ENCODE results near the gene CPNE6. TPM values are rescaled to one million over a fixed set of nuclear protein-coding genes. Genes with fewer than 3 reads are reported as not detected.
A peak's percentile ranks its signal among the peaks of the same experiment; 100 is the strongest.
"Not testable (repeated sequence)": the region's sequence is repeated elsewhere in the genome, so short reads cannot be mapped to it uniquely, and the experiment has no call there.

The CPNE6 gene
- total RNA-seq, 1 donor from 2014 or later: not detected

GRCh38 chr14:24050753-24051152, 20.6 kb upstream of the CPNE6 start:
- H3K36me3 Mint-ChIP-seq (ENCODE audit: low read depth); DNase-seq; H3K9me3 Mint-ChIP-seq; intact Hi-C loops (cut with micrococcal nuclease): not testable (repeated sequence)
- Mint-ChIP-seq H3K4me1 (peaks cover 20% of the 10 kb centered on the region), H3K4me3 (peak overlapping the region; percentile 76), H3K27me3 (peaks cover 19% of the 10 kb centered on the region), H3K27ac (peak overlapping the region; percentile 71)

GRCh38 chr14:24051176-24051788, 20.1 kb upstream of the CPNE6 start:
- Mint-ChIP-seq H3K36me3 (ENCODE audit: low read depth) (no peaks in the 10 kb centered on the region), H3K4me3 (peak overlapping the region; percentile 76), H3K4me1 (peaks cover 20% of the 10 kb centered on the region), H3K27ac (peak overlapping the region; percentile 76), H3K9me3 (no peaks in the 10 kb centered on the region), H3K27me3 (peaks cover 19% of the 10 kb centered on the region)
- no peak for DNase-seq
- intact Hi-C loops (cut with micrococcal nuclease): no loop called here

GRCh38 chr14:24051789-24052655, 19.3 kb upstream of the CPNE6 start, which contains the start of gene CARMIL3:
TSS of gene CARMIL3 (plus strand) at chr14:24052009. CDS start at chr14:24052154, 145 bp downstream.
- no peaks in the 10 kb centered on the region for H3K9me3 Mint-ChIP-seq
- H3K27me3 Mint-ChIP-seq: peaks cover 17% of the 10 kb centered on the region
- peaks cover 20% of the 10 kb centered on the region for H3K4me1 Mint-ChIP-seq
- H3K27ac Mint-ChIP-seq: peak within 1 kb of the TSS; percentile 76
- peak within 1 kb of the TSS; percentile 76 for H3K4me3 Mint-ChIP-seq
- no peaks in the 10 kb centered on the region for H3K36me3 Mint-ChIP-seq (ENCODE audit: low read depth)
- peak; percentile 92 for DNase-seq
- intact Hi-C loops (cut with micrococcal nuclease): loop anchor here (1.0 to 2.0 kb wide), 2 partner anchors 16 to 63 kb away; partner anchors contain the start of genes DCAF11 and NRL

- intact Hi-C loops (cut with micrococcal nuclease): loop anchor here (1.0 to 2.0 kb wide), 5 partner anchors 17 to 65 kb away; partner anchors contain the start of genes CPNE6, DCAF11, DHRS4L2 and NRL
- DNase-seq: peak; percentile 66
- Mint-ChIP-seq H3K27me3 (peaks cover 17% of the 10 kb centered on the region), H3K27ac (peak overlapping the region; percentile 74), H3K9me3 (no peaks in the 10 kb centered on the region), H3K4me3 (peak overlapping the region; percentile 76), H3K36me3 (ENCODE audit: low read depth) (no peaks in the 10 kb centered on the region), H3K4me1 (peaks cover 20% of the 10 kb centered on the region)
Observed at GRCh38 chr14:24052656-24053547, 18.5 kb upstream of the CPNE6 start.

- Mint-ChIP-seq H3K27me3 (peaks cover 14% of the 10 kb centered on the region), H3K36me3 (ENCODE audit: low read depth) (no peaks in the 10 kb centered on the region), H3K27ac (peak overlapping the region; percentile 29), H3K9me3 (no peaks in the 10 kb centered on the region), H3K4me3 (peak overlapping the region; percentile 76), H3K4me1 (peaks cover 23% of the 10 kb centered on the region)
- intact Hi-C loops (cut with micrococcal nuclease): loop anchor here (1.0 to 2.0 kb wide), 4 partner anchors 18 to 65 kb away; partner anchors contain the start of genes CPNE6, DCAF11, DHRS4L2 and NRL
- DNase-seq: no peak
Observed at GRCh38 chr14:24053548-24054323, 17.6 kb upstream of the CPNE6 start.

GRCh38 chr14:24054324-24054641, 17.1 kb upstream of the CPNE6 start:
- Mint-ChIP-seq H3K27ac (no peak overlapping the region), H3K36me3 (ENCODE audit: low read depth) (no peaks in the 10 kb centered on the region), H3K4me1 (peaks cover 25% of the 10 kb centered on the region), H3K4me3 (no peak overlapping the region), H3K27me3 (peaks cover 12% of the 10 kb centered on the region), H3K9me3 (no peaks in the 10 kb centered on the region)
- DNase-seq: no peak
- intact Hi-C loops (cut with micrococcal nuclease): no loop called here

- Mint-ChIP-seq H3K4me3 (no peak overlapping the region), H3K27ac (no peak overlapping the region), H3K27me3 (peaks cover 12% of the 10 kb centered on the region), H3K4me1 (peaks cover 25% of the 10 kb centered on the region), H3K9me3 (no peaks in the 10 kb centered on the region), H3K36me3 (ENCODE audit: low read depth) (no peaks in the 10 kb centered on the region)
- no peak for DNase-seq
- intact Hi-C loops (cut with micrococcal nuclease): loop anchor here (5.0 kb wide), 1 partner anchor 108 kb away; the partner anchor contains the start of gene IRF9
Observed at GRCh38 chr14:24054646-24055045, 16.7 kb upstream of the CPNE6 start.

- no peaks in the 10 kb centered on the region for H3K36me3 Mint-ChIP-seq (ENCODE audit: low read depth)
- H3K9me3 Mint-ChIP-seq: no peaks in the 10 kb centered on the region
- no peak overlapping the region for H3K27ac Mint-ChIP-seq
- H3K27me3 Mint-ChIP-seq: peaks cover 4% of the 10 kb centered on the region
- no peak overlapping the region for H3K4me3 Mint-ChIP-seq
- H3K4me1 Mint-ChIP-seq: peaks cover 23% of the 10 kb centered on the region
- intact Hi-C loops (cut with micrococcal nuclease): loop anchor here (5.0 kb wide), 1 partner anchor 106 kb away; the partner anchor contains the start of gene IRF9
- no peak for DNase-seq
Observed at GRCh38 chr14:24055971-24056799, 15.2 kb upstream of the CPNE6 start.

- no peak for DNase-seq
- intact Hi-C loops (cut with micrococcal nuclease): loop anchor here (5.0 kb wide), 1 partner anchor 106 kb away; the partner anchor contains the start of gene IRF9
- Mint-ChIP-seq H3K27ac (no peak overlapping the region), H3K4me1 (peaks cover 21% of the 10 kb centered on the region), H3K27me3 (peaks cover 3% of the 10 kb centered on the region), H3K4me3 (no peak overlapping the region), H3K36me3 (ENCODE audit: low read depth) (no peaks in the 10 kb centered on the region), H3K9me3 (no peaks in the 10 kb centered on the region)
Observed at GRCh38 chr14:24056800-24057184, 14.6 kb upstream of the CPNE6 start.

GRCh38 chr14:24057271-24057670, 14.1 kb upstream of the CPNE6 start:
- intact Hi-C loops (cut with micrococcal nuclease): loop anchor here (5.0 kb wide), 1 partner anchor 105 kb away; the partner anchor contains the start of gene IRF9
- no peaks in the 10 kb centered on the region for H3K36me3 Mint-ChIP-seq (ENCODE audit: low read depth)
- H3K4me1 Mint-ChIP-seq: peaks cover 21% of the 10 kb centered on the region
- no peak for DNase-seq
- H3K9me3 Mint-ChIP-seq: no peaks in the 10 kb centered on the region
- H3K4me3 Mint-ChIP-seq: no peak overlapping the region
- peaks cover 3% of the 10 kb centered on the region for H3K27me3 Mint-ChIP-seq
- no peak overlapping the region for H3K27ac Mint-ChIP-seq

GRCh38 chr14:24057867-24058259, 13.5 kb upstream of the CPNE6 start:
- Mint-ChIP-seq H3K4me3 (no peak overlapping the region), H3K27me3 (peaks cover 2% of the 10 kb centered on the region), H3K36me3 (ENCODE audit: low read depth) (no peaks in the 10 kb centered on the region), H3K4me1 (peaks cover 17% of the 10 kb centered on the region), H3K9me3 (no peaks in the 10 kb centered on the region), H3K27ac (no peak overlapping the region)
- DNase-seq: no peak
- intact Hi-C loops (cut with micrococcal nuclease): loop anchor here (1.0 to 5.0 kb wide), 3 partner anchors 32 to 104 kb away; partner anchors contain the start of gene IRF9

Data from activated CD4-positive, alpha-beta T cell treated with anti-CD3 and anti-CD28 coated beads, Interleukin-2, amount 10 ng/mL, durations not matched to agents 24 days and 14 days (primary cell).